Nucleus accumbens (tissue), 56 donors: Measurements from ENCODE around the gene HEG1.
"Not testable (repeated sequence)": the region's sequence is repeated elsewhere in the genome, so short reads cannot be mapped to it uniquely, and the experiment has no call there.

ENCODE experiments used
- DNase-seq, 56 donors: peaks; one replicate each; lab custom pipeline; 2025; lab: John Stamatoyannopoulos, UW

HEG1 gene

DNA sequence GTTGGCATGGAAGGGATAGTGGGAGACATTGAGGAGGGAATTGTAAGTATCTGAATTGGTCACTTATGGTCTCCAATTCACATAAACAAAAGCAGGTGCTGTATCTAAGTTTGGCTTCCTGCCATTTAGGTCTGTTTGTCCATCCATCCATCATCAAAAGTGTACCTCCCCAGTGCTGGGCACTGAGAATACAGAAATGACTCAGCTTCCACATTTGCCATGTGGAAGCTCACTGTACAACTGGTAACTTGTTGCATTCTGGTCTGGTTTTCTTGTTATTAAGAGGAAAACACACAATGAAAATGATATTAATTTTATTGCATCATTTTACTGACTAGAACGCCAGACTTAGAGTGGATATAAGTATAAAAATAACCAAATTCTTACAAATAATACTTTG is 90.4 kb downstream of the HEG1 start:
- no peak for DNase-seq

DNA sequence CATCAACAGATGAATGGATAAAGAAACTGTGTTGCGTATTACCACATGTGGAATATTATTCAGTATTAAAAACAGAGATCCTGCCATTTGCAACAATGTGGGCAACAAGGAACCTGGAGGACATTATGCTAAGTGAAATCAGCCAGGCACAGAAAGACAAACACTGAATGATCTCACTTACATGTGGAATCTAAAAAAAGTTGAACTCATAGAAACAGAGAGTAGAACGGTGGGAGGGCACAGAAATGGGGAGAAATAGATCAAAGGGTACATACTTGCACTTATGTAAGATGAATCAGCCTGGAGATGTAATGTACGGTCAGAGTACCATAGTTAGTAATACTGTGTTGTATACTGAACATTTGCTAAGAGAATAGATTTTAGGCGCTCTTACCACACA is 91.4 kb downstream of the HEG1 start:
- no peak for DNase-seq

DNA sequence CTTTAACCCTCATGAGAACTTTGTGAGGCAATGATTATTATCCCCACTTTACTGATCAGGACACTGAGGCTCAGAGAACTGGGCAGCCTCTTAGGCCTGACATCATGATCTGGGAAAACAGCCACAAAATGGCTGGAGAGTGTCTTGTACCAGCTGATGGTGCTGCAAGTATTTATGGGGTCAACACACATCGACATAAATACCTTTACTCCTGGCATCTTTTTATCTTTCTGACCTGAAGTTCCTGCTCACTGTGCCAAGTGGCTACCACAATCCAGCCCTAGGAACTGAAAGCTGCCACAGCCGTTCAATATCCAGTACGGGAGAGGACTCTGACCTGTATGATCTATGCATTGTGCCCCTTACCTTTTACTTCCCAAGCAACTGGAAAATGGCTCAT is 92.0 kb downstream of the HEG1 start:
- DNase-seq = no peak

DNA sequence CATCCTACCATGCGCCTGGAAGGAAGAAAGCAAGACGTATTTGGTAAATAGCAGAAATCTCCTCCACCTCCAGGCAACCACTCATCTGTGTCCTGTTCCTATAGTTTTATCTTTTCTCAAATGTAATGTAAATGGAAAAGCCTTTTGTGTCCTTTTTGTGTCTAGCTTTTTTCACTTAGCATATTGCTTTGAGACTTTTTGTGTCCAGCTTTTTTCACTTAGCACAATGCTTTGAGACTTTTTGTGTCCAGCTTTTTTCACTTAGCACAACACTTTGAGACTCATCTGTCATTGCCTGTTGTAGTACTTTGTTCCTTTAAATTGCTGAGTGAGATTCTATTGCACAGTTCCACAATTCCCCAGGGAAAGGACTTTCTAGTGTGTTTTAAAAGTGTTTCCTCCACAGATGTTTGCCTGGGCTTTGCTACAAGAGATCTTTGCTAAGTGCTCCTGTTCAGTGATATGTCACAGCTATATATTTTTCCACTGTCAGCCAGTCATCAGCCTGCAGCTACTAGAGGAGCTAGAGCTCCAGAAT is 93.3 kb downstream of the HEG1 start:
- DNase-seq = no peak

DNA sequence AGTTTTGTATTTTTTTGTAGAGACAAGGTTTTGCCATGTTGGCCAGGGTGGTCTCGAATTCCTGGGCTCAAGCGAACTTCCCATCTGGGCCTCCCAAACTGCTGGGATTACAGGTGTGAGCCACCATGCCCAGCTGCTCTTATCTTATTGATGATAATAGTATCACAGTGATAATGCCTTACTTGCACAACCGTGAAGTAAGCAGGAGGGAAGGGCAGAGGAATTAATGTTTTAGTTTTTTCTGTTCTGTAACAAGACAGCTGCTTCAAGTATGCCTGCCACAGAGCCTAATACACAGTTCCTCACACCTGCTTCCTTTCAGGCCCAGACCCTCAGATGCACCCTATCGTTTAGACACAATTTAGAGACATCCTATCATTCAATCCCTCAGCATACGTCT is 95.1 kb downstream of the HEG1 start:
- DNase-seq = no peak

DNA sequence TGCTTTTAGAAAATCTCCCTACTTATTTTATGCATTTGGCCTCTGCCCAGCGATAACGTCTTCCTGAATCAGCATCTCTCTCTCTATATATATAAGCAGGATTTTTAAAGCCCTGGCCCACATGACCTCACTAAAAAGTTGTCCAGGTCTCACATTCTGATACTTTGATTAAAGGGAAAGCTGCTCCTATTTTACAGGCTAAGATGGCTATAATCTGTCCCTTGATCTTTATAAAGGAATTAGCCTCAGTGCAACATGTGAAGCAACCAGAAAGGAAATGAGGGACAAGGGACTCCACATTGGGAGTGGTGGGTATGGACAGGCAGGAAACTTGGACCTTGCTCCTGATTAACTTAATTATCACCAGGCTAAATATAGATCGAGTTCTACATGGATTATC is 95.7 kb downstream of the HEG1 start:
- no peak for DNase-seq

DNA sequence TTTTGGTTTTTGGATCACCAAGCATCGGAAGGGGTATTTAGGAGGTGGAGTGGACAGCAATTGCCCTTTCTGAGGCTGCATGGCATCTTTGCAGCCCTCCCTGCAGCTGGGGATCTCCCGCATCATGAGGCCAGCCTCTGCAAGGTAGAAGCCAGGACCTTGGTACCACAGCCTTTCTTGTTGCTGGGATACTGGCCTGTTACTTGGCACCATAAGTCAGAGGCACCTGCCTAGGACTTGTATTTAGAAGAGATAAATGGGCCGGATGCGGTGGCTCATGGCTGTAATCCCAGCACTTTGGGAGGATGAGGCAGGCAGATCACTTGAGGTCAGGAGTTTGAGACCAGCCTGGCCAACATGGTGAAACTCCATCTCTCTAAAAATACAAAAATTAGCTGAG is 97.8 kb downstream of the HEG1 start:
- not testable (repeated sequence) for DNase-seq

DNA sequence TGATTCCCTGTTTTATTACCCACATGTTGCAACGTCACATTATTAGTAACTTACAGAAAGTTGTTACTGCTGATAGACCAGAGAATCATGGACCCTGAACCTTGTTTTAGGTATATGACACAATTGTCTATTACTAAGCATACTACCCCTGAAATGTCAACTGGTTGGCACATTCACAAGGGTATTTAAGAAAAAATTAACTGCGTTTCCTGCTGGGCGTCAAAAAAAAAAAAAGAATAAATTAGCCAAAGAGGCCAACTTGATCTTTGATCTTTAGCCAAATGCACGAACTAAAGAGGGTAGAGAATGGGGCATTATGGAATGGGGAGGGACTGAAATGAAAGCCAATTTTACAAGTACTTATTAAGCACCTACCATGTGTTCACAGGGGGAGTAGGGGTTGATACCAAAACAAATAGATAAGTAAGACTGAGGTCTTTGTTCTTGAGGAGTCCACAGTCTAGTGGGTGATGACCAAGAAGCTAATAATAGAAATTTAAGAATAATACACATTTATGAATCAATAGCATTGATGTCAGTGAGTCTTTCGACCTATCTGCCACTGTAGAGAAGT is 103.4 kb downstream of the HEG1 start:
- DNase-seq = no peak

DNA sequence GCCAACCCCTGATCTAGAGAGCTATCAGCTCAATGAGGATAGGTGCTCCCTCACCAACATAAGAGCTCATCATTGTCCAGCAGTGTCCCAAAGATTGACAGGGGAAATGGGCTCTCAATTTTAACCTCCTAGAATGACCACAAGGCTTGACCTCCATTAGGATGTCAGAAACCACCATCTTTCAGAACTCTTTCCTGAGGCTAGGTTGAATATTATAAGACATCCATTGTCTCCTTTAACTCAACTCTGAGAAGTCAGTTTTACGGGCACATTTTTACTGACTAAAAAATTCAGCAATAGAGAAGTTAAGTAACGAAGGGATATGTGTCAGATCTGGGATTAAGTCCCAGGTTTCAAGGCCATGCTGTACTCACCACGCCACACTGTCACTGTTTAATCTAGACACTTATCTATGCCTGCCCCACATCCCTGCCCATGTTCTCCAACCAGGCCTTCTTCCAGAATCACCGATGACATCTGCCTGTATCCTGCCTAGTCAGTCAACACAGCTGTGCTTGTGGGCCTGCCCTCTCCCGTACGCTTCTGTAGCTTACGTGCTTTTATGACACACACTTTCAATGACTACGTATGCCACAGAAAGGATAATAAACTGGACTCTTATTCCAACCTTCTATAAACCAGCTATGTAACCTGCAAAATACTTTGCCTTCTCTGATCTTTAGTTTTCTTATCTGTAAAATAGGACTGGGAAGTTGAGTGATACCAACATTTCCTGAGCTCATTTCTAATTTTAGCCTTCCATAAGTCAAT is 104.1 kb downstream of the HEG1 start:
- DNase-seq = no peak

DNA sequence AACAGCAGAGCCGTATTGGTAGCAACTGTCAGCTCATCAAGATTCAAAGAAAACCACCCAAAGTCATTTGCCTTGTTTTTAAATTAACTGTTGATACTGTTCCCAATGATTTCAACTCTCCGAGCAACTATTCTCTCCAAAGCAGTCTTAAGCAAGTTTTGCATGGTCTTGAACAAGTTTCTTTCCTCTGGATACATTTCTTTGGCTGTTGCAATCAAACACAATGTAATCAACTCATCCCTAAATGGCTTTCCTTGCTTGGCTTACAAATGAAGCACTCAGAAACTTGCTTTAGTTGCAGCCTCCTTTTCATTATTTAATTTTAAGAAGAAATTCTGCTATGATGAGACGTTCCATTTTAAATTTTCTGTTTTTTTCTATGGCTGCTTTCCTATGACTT is 105.8 kb downstream of the HEG1 start:
- no peak for DNase-seq

DNA sequence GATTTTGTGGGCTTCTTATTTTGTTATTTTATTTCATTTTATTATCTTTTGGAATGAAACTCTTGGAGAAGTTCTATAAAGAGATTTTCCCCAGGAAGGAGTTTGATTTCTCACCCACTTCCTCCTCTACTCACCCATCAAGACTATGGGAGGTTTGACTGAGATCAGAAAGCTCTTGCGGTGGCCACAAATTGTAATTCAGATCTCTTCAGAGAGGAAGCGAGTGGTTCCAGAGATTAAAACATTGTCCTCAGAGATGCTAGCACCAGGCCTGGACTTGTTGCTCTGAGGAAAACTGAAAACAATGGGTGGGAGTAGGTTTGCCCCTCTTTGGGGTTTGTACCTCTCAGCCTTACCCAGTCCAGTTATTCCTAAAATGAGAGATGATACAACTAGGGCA is 113.2 kb downstream of the HEG1 start:
- no peak for DNase-seq

DNA sequence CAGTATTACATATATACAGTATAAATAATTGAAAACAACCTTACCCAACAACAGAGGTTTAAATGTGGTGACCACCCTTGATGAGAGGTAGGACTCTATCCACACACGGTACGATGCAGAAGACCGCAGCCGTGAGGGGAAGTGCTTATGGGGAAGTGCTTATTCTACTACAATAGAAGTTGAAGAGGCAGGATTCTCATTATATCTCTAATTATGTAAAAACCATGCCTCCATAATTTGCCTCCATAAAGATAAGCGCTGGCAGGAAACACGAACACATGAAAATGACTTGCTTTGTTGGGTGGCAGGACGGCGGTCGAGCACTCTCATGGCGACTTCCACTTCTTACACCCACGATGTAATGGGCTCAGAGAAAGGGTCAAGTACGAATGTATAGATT is 114.0 kb downstream of the HEG1 start:
- DNase-seq = no peak

DNA sequence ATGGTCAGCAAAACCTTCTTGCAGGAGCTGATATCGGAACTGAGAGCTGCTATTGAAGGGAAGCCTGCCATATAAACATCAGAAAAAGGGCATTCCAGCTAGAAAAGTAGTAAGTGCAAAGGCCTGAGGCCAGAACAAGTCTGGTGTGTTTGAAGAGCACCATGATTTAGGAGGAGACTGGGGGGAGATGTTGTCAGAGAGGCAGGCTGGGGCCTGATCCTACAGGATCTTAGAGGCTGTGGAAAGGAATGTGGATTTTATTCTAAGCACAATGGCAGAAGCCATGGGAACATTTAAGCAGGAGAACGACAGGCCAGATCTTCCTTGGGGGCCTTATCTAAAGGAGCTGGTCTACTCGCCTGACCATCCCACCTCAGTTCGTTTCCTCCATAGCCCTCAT is 116.1 kb downstream of the HEG1 start:
- no peak for DNase-seq

DNA sequence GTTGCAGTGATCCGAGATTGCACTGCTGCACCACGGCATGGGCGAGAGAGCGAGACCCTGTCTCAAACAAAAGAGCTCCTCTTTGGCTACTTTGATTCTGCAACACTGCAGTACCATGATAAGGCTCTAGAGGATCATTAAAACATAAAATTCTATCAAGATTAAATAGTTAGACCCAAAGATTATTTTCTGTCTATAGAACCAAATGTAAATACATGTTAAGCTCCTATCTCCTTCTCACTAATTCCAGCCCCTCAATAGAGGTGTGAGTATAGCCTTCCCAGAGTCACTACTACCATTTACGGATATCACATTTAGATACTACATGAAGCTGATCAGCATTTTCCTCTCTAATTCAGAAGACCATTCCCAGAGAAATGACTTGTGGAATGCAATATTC is 116.9 kb downstream of the HEG1 start:
- no peak for DNase-seq

DNA sequence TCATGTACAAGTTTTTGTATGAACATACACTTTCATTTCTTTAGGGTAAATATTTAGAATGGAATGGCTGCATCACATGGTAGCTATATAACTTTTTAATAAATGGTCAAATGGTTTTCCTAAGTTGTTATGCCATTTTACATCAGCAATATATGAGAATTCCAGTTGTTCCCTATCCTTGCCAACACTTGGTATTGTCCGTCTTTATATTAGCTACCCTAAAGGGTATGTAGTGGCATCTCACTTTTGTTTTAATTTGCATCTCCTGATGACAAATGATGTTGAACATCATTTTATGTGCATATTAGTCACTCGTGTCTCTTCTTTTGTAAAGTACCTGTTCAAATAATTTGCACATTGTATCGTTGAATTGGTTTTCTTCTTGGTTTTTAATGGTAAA is 118.7 kb downstream of the HEG1 start:
- no peak for DNase-seq

DNA sequence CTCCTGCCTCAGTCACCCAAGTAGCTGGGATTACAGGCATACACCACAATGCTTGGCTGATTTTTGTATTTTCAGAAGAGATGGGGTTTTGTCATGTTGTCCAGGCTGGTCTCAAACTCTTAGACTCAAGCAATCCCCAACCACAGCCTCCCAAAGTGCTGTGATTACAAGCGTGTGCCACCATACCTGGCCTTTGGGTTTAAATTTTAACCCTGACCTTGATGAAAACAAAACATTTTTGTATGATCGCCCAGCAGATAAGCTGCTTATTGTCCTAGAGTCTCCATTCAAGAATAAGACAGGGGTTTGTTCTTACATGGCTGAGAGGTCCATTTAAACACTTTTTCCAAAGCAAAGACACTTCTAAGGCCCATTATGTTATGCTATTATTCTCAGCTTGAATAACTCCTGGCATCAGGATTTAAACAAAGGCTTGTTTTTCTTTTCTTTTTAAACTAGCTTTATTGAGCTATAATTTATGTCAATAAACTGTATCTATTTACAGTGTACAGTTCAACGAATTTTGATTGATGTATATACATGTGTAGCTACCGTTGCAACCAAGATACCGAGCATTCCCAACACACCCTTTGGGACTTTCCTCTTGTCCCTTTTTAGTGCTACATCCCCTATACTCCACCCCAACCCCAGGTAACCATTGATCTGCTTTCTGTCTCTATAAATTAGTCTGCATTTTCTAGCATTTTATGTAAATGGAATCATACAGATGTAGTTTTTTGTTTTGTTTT is 119.8 kb downstream of the HEG1 start:
- no peak for DNase-seq

DNA sequence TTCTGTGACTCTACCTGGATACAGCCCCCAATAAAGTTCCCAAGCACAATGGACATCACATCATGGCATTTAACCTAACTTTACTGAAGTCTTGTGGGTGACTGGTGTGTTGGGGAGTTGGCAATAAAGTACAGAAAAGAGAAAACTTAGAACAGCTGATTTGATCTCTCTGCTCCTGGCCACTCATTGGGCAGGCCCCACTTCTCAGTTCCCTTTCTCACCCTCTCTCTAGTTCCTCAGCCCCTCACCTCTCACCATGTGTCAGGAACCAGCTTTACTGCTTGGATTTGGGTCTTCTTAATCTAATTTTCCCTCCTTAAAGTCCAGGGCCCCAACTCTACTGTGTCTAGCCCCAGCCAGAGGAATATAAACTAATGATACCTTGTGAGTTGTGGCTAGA is 120.5 kb downstream of the HEG1 start:
- DNase-seq = no peak

DNA sequence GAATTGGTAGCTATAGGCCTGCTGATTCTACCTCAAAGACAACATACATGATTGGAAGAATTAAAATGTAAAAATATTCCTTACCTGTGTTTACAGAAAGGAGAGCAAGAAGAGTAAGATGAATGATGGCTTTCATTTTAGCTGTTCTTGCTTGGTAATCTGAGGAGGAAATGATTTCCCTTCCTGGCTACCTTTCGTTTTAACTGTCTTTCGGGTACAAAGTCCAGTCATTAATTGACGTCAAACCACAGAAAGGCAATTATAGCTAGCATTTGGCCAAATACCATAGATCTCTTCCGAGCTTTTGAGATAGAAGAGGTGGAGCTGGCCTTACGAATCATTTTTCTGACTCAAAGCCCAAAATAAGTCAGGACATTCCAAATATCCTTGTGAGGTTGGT is 121.2 kb downstream of the HEG1 start, which contains the start of gene MUC13:
Gene MUC13, minus strand, starts transcription at position 175 of the 400 bp plus-strand sequence. Its CDS starts 39 bp downstream, at position 136.
- DNase-seq = no peak

DNA sequence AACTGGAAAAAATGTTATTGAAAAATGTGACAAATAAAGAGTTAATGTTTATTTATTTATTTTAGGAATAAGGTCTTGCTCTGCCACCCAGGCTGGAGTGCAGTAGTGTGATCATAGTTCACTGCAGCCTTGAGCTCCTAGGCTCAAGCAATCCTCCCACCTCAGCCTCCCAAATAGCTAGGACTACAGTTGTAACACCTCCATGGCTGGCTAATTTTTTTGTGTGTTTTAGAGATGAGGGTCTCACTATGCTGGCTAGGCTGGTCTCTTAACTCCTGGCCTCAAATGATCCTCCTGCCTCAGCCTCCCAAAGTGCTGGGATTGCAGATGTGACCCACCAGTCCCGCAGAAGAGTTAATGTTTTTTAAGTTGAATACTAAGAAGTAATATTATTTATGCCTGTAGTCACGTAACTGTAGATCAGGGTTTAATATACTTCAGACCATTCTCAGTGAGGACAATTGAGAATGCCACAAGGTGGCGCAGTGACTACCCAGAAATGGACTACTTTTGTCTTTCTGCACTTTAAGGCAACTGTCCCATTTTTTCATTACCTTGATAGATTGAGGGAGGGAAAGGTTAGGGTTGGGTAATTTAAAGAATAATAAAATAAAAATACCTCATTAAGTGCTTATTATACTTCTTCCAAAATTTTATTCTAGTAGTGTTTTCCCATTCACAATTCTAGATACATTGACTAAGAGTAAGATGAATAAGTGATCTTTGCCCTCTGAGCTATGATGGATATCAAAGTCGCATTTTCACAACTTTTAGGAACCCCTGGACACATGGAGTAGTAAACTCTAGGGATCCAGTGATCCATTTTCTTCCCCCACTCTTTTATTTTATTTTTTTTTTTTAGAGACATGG is 127.2 kb downstream of the HEG1 start:
- DNase-seq = peak in 13 of 56 donors; percentile 1 to 63 (median 10)

DNA sequence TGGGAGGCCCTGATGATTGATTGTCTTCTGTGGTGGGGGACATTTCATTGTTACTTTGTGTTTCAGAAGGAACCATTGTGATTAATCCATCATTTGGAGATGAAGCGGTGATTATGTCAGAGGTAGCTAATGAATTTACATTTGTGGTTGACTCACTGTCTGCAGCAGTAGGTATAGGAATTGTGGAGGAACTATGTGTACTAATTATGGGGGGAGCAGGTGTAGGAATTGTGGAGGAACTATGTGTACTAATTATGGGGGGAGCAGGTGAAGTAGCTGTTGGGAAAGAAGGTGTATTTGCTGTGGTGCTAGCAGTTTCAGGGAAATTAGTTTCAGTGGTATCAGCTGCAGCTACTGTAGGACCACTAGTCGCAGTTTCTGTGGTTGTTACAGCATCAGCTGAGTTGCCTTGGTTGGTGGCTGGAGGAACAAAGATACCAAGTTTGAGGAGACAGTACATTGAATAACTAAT is 128.2 kb downstream of the HEG1 start:
- DNase-seq = peak in 1 of 56 donors; percentile 4
